MM.1S (cell line): ENCODE data around the gene XPC.

Experiments
- CTCF ChIP-seq: fragments of 300-600 bp; sonication (generic); IDR thresholded peaks from 2 replicates; pipeline ENCODE4 v1.5.1; 2016; ENCODE audit warnings: antibody characterized with exemption, low read length, mixed read lengths
- EZH2 ChIP-seq: fragments of 300-600 bp; sonication (generic); optimal IDR thresholded peaks from 2 replicates; pipeline ENCODE3; 2017; ENCODE audit warnings: low read depth, mild to moderate bottlenecking, antibody characterized with exemption, low read length, mixed read lengths

- no peak for TF ChIP-seq CTCF
- TF ChIP-seq EZH2: no peak
Measured at GRCh38 chr3:14124223-14124614, 54.2 kb downstream of the XPC start.
